ENCODE results near the gene HSPB1.
A peak's percentile ranks its signal among the peaks of the same experiment; 100 is the strongest.

Gene HSPB1

DNA sequence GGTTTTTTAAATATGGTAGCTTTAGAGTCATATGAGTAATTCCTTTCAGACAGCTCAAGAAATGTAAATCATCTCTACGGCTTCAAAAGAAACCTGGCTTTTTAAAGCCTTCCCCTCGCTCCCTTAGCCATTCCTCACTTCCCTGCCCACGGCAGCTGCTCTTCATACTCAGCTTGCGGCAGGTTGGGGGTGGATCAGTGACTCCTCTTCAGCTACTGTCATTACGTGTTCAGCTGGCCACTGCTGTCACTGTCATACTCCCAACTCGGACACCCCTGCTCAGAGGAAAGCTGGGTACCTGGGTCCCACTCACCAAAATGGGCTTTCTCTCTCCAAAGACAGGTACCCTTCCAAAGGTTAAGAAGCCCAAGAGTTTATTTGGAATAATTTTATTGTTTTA, 49.7 kb downstream of the HSPB1 start:
- Histone ChIP-seq H3K4me2 (ENCODE audit: low read length) (peak overlapping the region; percentile 60), H2AFZ (ENCODE audit: low read depth, low read length) (no peak overlapping the region), H3K9me3 (ENCODE audit: insufficient read depth, low read length) (0 out of 2 replicates have a peak, but pooled peaks cover 4% of the 10 kb centered on the region), H3K4me3 (ENCODE audit: low read length) (no peak overlapping the region), H4K20me1 (ENCODE audit: insufficient read depth, low read length) (peaks cover 98% of the 10 kb centered on the region), H3K27me3 (ENCODE audit: low read depth, low read length) (no peaks in the 10 kb centered on the region), H3K9ac (ENCODE audit: low read length) (no peak overlapping the region), H3K27ac (ENCODE audit: low read length) (peak overlapping the region; percentile 45), H3K4me1 (ENCODE audit: low read length) (peaks cover 48% of the 10 kb centered on the region), H3K36me3 (replicated peaks; ENCODE audit: low read depth, low read length) (peaks cover 77% of the 10 kb centered on the region), H3K79me2 (ENCODE audit: low read length) (peaks cover 100% of the 10 kb centered on the region)
- TF ChIP-seq, protein P1, sequence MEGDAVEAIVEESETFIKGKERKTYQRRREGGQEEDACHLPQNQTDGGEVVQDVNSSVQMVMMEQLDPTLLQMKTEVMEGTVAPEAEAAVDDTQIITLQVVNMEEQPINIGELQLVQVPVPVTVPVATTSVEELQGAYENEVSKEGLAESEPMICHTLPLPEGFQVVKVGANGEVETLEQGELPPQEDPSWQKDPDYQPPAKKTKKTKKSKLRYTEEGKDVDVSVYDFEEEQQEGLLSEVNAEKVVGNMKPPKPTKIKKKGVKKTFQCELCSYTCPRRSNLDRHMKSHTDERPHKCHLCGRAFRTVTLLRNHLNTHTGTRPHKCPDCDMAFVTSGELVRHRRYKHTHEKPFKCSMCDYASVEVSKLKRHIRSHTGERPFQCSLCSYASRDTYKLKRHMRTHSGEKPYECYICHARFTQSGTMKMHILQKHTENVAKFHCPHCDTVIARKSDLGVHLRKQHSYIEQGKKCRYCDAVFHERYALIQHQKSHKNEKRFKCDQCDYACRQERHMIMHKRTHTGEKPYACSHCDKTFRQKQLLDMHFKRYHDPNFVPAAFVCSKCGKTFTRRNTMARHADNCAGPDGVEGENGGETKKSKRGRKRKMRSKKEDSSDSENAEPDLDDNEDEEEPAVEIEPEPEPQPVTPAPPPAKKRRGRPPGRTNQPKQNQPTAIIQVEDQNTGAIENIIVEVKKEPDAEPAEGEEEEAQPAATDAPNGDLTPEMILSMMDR (IDR thresholded peaks at IDR 0.05; ENCODE audit: low read depth, low read length), result no peak
- no peak for TF ChIP-seq EZH2phosphoT487 (IDR thresholded peaks at IDR 0.05; ENCODE audit: low read depth)

DNA sequence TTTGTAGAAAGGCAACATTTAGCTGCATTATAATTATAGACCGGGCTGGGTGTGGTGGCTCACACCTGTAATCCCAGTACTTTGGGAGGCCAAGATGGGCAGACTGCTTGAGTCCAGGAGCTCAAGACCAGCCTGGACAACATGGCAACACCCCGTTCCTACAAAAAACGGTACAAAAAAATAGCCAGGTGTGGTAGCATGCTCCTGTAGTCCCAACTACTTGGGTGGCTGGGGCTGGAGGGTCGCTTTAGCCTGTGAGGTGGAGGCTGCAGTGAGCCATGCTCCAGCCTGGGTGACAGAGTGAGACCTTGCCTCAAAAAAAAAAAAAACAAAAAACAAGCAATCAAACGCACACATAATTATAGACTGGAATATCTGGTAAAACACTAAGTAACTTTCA, 51.3 kb downstream of the HSPB1 start:
- Histone ChIP-seq H3K4me2 (ENCODE audit: low read length) (no peak overlapping the region), H3K79me2 (ENCODE audit: low read length) (peaks cover 100% of the 10 kb centered on the region), H3K4me3 (ENCODE audit: low read length) (no peak overlapping the region), H3K9me3 (ENCODE audit: insufficient read depth, low read length) (0 out of 2 replicates have a peak, but pooled peaks cover 4% of the 10 kb centered on the region), H4K20me1 (ENCODE audit: insufficient read depth, low read length) (peaks cover 91% of the 10 kb centered on the region), H3K27me3 (ENCODE audit: low read depth, low read length) (no peaks in the 10 kb centered on the region), H3K27ac (ENCODE audit: low read length) (no peak overlapping the region), H3K4me1 (ENCODE audit: low read length) (peaks cover 49% of the 10 kb centered on the region), H2AFZ (ENCODE audit: low read depth, low read length) (no peak overlapping the region), H3K36me3 (replicated peaks; ENCODE audit: low read depth, low read length) (peaks cover 74% of the 10 kb centered on the region), H3K9ac (ENCODE audit: low read length) (no peak overlapping the region)
- TF ChIP-seq, protein P1 (IDR thresholded peaks at IDR 0.05; ENCODE audit: low read depth, low read length), result no peak
- TF ChIP-seq EZH2phosphoT487 (IDR thresholded peaks at IDR 0.05; ENCODE audit: low read depth), result no peak
